Smooth muscle cell (in vitro differentiated cells): ENCODE data around the gene TBC1D2. TPM values are rescaled to one million over a fixed set of nuclear protein-coding genes. Genes with fewer than 3 reads are reported as not detected.
A peak's percentile ranks its signal among the peaks of the same experiment; 100 is the strongest.

ENCODE experiments used
- DNase-seq: peaks from one replicate; lab custom pipeline; 2025; ENCODE audit not compliant: unreplicated experiment; lab: John Stamatoyannopoulos, UW
- H2AFZ ChIP-seq: fragments of 200-600 bp; sonication (generic); 2 replicates; pipeline ENCODE4 v1.6.0; 2016; ENCODE audit warnings: antibody characterized with exemption, low read depth, mild to moderate bottlenecking
- H3F3A ChIP-seq: fragments of 200-600 bp; sonication (generic); 2 replicates; pipeline ENCODE4 v1.6.0; 2017; ENCODE audit warnings: antibody characterized with exemption, low read depth
- H3K27ac ChIP-seq: fragments of 200-600 bp; sonication (generic); 2 replicates; pipeline ENCODE4 v1.5.1; 2016; ENCODE audit warnings: low read depth, mild to moderate bottlenecking
- H3K27me3 ChIP-seq: fragments of 200-600 bp; sonication (generic); 2 replicates; pipeline ENCODE4 v1.6.1; 2016; ENCODE audit warnings: low read depth, mild to moderate bottlenecking
- H3K36me3 ChIP-seq: fragments of 200-600 bp; sonication (generic); 2 replicates; pipeline ENCODE4 v1.5.1; 2016; ENCODE audit warnings: low read depth
- H3K4me1 ChIP-seq: fragments of 200-600 bp; sonication (generic); 2 replicates; pipeline ENCODE4 v1.5.1; 2016; ENCODE audit warnings: low read depth
- H3K4me2 ChIP-seq: fragments of 200-600 bp; sonication (generic); 2 replicates; pipeline ENCODE4 v1.6.0; 2016; ENCODE audit warnings: mild to moderate bottlenecking
- H3K4me3 ChIP-seq: fragments of 200-600 bp; sonication (generic); 2 replicates; pipeline ENCODE4 v1.5.1; 2016; ENCODE audit warnings: mild to moderate bottlenecking
- H3K79me2 ChIP-seq: fragments of 200-600 bp; sonication (generic); 2 replicates; pipeline ENCODE4 v1.6.0; 2016; ENCODE audit warnings: low read depth, mild to moderate bottlenecking
- H3K9ac ChIP-seq: fragments of 200-600 bp; sonication (generic); 2 replicates; pipeline ENCODE4 v1.6.0; 2016; ENCODE audit warnings: low read depth
- H3K9me3 ChIP-seq: fragments of 200-600 bp; sonication (generic); replicated peaks from 2 replicates; pipeline ENCODE4 v1.5.1; 2016; ENCODE audit warnings: low read depth
- H4K20me1 ChIP-seq: fragments of 200-600 bp; sonication (generic); 2 replicates; pipeline ENCODE4 v1.6.0; 2016; ENCODE audit warnings: low read depth
- WGBS: methylation state at CpG from one replicate; pipeline ENCODE4 v1.1.7; 2016; ENCODE audit warnings: low lambda C conversion rate; 5-methylcytosine and 5-hydroxymethylcytosine counted together
- polyA plus RNA-seq: library from polyadenylated mRNA; unstranded; fragments of >200 nt; fragmentation: Nextera tagmentation; extraction: Ambion mirVana; gene quantifications from 2 replicates; pipeline ENCODE4 v1.2.1, GENCODE V29; 2016
- total RNA-seq: library from RNA; depleted of rRNA; stranded (reverse); fragments of >200 nt; gene quantifications from 2 replicates; pipeline ENCODE4 v1.2.3, GENCODE V29; 2014
- TF ChIP-seq, protein P1 (sequence below): fragments of 200-600 bp; sonication (generic); IDR thresholded peaks from 2 replicates; pipeline ENCODE4 v1.5.1; 2017; ENCODE audit warnings: borderline replicate concordance, mild to moderate bottlenecking, antibody characterized with exemption; ENCODE audit not compliant: insufficient read depth, poor library complexity, severe bottlenecking

TBC1D2 gene
- total and polyA plus RNA-seq, 2 experiments from 2014 or later = 7.7 to 8.6 TPM

DNA sequence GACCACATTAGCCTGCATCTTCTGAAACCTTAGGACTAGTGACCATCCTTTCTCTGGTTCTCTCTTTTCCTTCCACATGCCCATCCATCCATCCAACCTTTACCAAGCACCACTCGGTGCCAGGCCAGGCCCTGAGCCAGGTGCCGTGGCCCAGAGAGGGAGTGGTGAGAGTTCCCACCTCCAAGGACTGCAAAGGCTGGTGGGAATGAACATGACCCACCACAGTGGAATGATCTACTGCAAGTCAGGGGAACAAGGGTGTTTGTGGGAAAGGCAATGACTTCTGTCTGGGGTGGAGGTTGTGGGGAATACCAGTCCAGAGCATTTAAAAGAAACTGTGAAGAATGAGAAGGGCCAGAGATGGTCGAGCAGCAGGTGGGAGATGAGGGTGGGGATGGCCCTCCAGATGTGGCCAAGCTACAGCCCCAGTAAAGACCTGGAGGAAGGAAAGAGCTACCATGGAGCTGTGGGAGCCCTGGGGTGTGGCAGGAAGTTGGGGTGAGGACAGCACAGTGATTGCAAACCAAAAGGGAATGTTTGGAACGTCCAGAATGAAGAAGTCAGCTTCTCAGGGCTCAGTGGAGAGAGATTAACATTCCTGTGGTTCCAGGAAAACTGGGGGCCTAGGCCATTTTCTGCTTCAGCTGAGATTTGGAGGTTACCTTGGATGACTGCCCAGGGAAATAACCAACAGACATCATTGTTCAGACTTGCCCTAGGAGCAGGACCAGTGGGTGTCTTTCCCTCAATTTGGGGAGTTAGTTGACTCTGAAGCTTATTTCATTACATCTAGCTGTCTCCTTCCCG, 32.4 kb downstream of the TBC1D2 start:
- H3K4me2 ChIP-seq = peak overlapping the region; percentile 68
- peak overlapping the region; percentile 44 for H3K9ac ChIP-seq
- no peaks in the 10 kb centered on the region for H3K27me3 ChIP-seq
- WGBS = 45% methylated on average over 5 of the region's 5 CpGs
- peak overlapping the region; percentile 78 for H3K27ac ChIP-seq
- H3K9me3 ChIP-seq = no peaks in the 10 kb centered on the region
- H3K79me2 ChIP-seq = no peaks in the 10 kb centered on the region
- TF ChIP-seq, protein P1, sequence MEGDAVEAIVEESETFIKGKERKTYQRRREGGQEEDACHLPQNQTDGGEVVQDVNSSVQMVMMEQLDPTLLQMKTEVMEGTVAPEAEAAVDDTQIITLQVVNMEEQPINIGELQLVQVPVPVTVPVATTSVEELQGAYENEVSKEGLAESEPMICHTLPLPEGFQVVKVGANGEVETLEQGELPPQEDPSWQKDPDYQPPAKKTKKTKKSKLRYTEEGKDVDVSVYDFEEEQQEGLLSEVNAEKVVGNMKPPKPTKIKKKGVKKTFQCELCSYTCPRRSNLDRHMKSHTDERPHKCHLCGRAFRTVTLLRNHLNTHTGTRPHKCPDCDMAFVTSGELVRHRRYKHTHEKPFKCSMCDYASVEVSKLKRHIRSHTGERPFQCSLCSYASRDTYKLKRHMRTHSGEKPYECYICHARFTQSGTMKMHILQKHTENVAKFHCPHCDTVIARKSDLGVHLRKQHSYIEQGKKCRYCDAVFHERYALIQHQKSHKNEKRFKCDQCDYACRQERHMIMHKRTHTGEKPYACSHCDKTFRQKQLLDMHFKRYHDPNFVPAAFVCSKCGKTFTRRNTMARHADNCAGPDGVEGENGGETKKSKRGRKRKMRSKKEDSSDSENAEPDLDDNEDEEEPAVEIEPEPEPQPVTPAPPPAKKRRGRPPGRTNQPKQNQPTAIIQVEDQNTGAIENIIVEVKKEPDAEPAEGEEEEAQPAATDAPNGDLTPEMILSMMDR = no peak
- H3K4me3 ChIP-seq = no peak overlapping the region
- H3K4me1 ChIP-seq = peaks cover 14% of the 10 kb centered on the region
- no peak for DNase-seq
- no peaks in the 10 kb centered on the region for H3F3A ChIP-seq
- peak overlapping the region; percentile 29 for H2AFZ ChIP-seq
- no peaks in the 10 kb centered on the region for H3K36me3 ChIP-seq
- no peaks in the 10 kb centered on the region for H4K20me1 ChIP-seq

DNA sequence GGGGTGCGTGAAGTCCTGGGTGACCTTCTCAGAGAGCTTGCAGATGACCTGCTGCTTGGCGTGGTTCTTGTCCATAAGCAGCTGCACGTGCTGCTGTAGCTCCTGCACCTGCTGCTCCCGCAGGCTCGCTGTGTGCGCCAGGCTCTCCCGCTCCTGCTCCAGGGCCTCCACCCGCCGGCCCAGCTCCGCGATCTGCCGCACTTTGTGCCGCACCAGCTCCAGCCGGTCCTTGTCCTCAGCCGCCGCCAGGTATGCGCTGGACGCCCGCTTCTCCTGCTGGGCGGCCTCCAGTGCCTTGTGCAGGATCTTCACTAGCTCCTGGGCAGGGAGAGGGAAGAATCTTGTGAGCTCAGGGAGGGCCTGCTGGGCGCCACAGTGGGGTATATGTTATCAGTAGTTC, 34.5 kb downstream of the TBC1D2 start:
- Histone ChIP-seq H3K4me2 (no peak overlapping the region), H3K36me3 (no peaks in the 10 kb centered on the region), H3K4me1 (peaks cover 14% of the 10 kb centered on the region), H3K9me3 (no peaks in the 10 kb centered on the region), H3K27me3 (no peaks in the 10 kb centered on the region), H3K79me2 (no peaks in the 10 kb centered on the region), H4K20me1 (no peaks in the 10 kb centered on the region), H3F3A (no peaks in the 10 kb centered on the region), H2AFZ (no peak overlapping the region), H3K9ac (no peak overlapping the region), H3K4me3 (no peak overlapping the region), H3K27ac (no peak overlapping the region)
- DNase-seq = no peak
- WGBS = 97% methylated on average over 18 of the region's 21 CpGs
- TF ChIP-seq, protein P1 = no peak

DNA sequence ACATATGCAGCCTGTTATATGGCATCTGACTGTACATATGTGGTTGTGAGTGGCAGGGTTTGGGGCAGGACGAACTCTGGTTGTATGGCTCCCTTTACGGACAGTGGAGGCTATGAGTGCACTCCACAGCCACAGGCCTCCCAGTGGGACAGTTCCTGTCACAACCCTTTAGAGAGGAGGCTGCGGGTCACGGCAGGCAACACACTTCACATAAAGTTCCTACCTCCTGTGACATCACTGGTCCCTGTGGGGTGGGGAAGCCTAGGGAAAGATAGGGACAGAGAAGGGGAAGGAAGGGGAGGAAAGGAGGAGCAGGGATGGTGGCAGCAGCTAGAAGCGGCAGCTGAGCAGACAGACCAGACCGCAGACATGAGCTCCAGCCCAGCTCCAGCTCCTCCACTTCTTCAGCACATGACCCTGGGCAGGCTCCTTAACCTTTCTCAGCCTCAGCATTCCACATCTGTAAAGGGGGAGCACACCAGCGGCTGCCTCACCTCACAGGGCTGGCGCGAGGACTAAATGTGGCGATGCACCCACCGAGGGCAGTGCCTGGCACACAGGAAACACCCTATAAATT, 35.6 kb downstream of the TBC1D2 start:
- TF ChIP-seq, protein P1 = no peak
- no peak for DNase-seq
- Histone ChIP-seq H3K27ac (peak overlapping the region; percentile 7), H3K9ac (no peak overlapping the region), H3K79me2 (no peaks in the 10 kb centered on the region), H3K4me1 (peaks cover 14% of the 10 kb centered on the region), H3F3A (no peaks in the 10 kb centered on the region), H3K27me3 (no peaks in the 10 kb centered on the region), H4K20me1 (no peaks in the 10 kb centered on the region), H2AFZ (no peak overlapping the region), H3K36me3 (no peaks in the 10 kb centered on the region), H3K9me3 (no peaks in the 10 kb centered on the region), H3K4me3 (no peak overlapping the region), H3K4me2 (no peak overlapping the region)
- WGBS = 88% methylated on average over 11 of the region's 11 CpGs
